ENCODE measurements around the gene MAEL. TPM values are rescaled to one million over a fixed set of nuclear protein-coding genes. Genes with fewer than 3 reads are reported as not detected.

Gene MAEL
- total and polyA plus RNA-seq, 2 donors (not counting 1 experiment from before 2014, with no cell fraction given), result 0.04 TPM; not detected in 1

DNA sequence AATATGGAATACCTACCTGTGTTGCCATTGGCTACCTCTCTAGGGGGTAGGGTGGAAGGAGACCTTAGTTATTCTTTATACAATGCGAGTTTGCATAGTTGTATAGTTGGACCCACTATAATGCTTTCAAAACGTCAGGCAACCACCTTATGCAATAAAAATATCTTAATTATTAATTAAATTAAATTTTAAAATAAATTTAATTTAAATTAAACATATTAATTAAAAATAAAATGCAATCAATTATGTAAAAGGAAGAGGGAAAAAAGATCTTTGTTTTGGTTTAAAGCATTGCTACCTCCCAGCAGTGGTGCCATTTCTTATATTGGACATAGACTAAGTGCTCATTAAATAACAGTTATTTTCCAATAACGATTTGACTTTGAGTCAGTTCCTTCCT is 78.8 kb downstream of the MAEL start:
- ATAC-seq (ENCODE audit: low read depth) (no peak), DNase-seq (no peak)
- TF ChIP-seq, protein P1, sequence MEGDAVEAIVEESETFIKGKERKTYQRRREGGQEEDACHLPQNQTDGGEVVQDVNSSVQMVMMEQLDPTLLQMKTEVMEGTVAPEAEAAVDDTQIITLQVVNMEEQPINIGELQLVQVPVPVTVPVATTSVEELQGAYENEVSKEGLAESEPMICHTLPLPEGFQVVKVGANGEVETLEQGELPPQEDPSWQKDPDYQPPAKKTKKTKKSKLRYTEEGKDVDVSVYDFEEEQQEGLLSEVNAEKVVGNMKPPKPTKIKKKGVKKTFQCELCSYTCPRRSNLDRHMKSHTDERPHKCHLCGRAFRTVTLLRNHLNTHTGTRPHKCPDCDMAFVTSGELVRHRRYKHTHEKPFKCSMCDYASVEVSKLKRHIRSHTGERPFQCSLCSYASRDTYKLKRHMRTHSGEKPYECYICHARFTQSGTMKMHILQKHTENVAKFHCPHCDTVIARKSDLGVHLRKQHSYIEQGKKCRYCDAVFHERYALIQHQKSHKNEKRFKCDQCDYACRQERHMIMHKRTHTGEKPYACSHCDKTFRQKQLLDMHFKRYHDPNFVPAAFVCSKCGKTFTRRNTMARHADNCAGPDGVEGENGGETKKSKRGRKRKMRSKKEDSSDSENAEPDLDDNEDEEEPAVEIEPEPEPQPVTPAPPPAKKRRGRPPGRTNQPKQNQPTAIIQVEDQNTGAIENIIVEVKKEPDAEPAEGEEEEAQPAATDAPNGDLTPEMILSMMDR (IDR thresholded peaks at IDR 0.05), result no peak
- no peak for TF ChIP-seq EZH2 (IDR thresholded peaks at IDR 0.05; ENCODE audit: borderline replicate concordance, insufficient read depth, low read depth, low read length, poor library complexity, severe bottlenecking)
- H2AFZ ChIP-seq (ENCODE audit: insufficient read depth, low read depth, low read length, poor library complexity, severe bottlenecking), result no peak overlapping the region
- no peak overlapping the region for H3K4me3 ChIP-seq (ENCODE audit: control extremely low read depth in 1 of 5, extremely low read depth in 1 of 5, insufficient read depth in 1 of 5, low read depth in 2 of 5, low read length in 4 of 5)
- no peaks in the 10 kb centered on the region for H3K9me3 ChIP-seq (ENCODE audit: control extremely low read depth in 1 of 3, control insufficient read depth in 2 of 3, insufficient read depth in 1 of 3, low read length in 2 of 3)
- H4K20me1 ChIP-seq (ENCODE audit: control insufficient read depth, insufficient read depth, low read length, poor library complexity, severe bottlenecking), result no peaks in the 10 kb centered on the region
- H3K4me2 ChIP-seq (replicated peaks; ENCODE audit: low read depth, low read length, poor library complexity, severe bottlenecking), result no peak overlapping the region
- no peaks in the 10 kb centered on the region for H3K9me3 Mint-ChIP-seq (ENCODE audit: insufficient read depth)
- WGBS (ENCODE audit: insufficient coverage), result no CpG with 5 or more reads among the region's 3 CpGs
- no peaks in the 10 kb centered on the region for H3K79me2 ChIP-seq (ENCODE audit: control insufficient read depth, insufficient read depth, low read length)
- no peaks in the 10 kb centered on the region for H3K36me3 ChIP-seq (replicated peaks in 1 of 2; ENCODE audit: control extremely low read depth in 1 of 2, control insufficient read depth in 1 of 2, extremely low read depth in 1 of 2, insufficient read depth in 2 of 2, low read length in 1 of 2)
- intact Hi-C loops (cut with micrococcal nuclease), result loop anchor here (2.0 kb wide), 2 partner anchors 57 to 201 kb away; no protein-coding TSS in a partner anchor
- H3K27me3 ChIP-seq (replicated peaks in 1 of 4; ENCODE audit: control extremely low read depth in 1 of 4, control insufficient read depth in 3 of 4, insufficient read depth in 4 of 4, low read length in 3 of 4), result no peaks in the 10 kb centered on the region
- H3K27ac ChIP-seq (ENCODE audit: low read length in 2 of 2), result no peak overlapping the region
- POLR2A ChIA-PET, result no interaction called here
- H3K4me1 Mint-ChIP-seq, result peaks cover 5% of the 10 kb centered on the region
- no peak overlapping the region for H3K4me3 Mint-ChIP-seq
- H3K9ac ChIP-seq (ENCODE audit: low read length), result no peak overlapping the region
- peaks cover 0 to 7% of the 10 kb centered on the region in 2 donors for H3K4me1 ChIP-seq (ENCODE audit: control insufficient read depth in 2 of 2, insufficient read depth in 2 of 2, low read length in 2 of 2)
- H3K27me3 Mint-ChIP-seq, result no peaks in the 10 kb centered on the region
- no peak overlapping the region for H3K27ac Mint-ChIP-seq
- CTCF ChIA-PET, result interaction anchor here (1.1 kb wide), 1 partner anchor 375 kb away, joined by 5 read pairs; no protein-coding TSS in a partner anchor

DNA sequence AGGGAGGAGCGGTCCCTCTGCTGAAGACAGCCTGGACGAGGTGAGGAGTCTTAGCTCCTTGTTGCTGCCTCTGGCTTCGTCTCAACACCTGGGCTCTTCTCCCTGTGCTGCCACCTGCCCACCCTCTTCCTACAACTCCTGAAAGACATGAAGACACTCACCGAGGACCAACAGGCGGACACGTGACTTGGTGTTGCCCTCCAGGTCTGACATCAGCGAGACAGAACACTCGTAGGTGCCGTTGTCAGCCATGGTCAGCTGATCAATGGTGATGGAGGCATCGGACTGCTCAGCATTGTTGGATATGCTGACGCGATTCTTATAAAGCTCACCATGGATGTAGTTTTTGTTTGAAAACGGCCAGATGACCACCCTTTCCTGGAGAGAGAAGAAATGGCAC is 79.7 kb downstream of the MAEL start:
- 94% methylated on average over 13 of the region's 13 CpGs for WGBS (ENCODE audit: insufficient coverage)
- no peak overlapping the region for H3K4me3 Mint-ChIP-seq
- Histone ChIP-seq H3K9ac (ENCODE audit: low read length) (no peak overlapping the region), H3K4me2 (replicated peaks; ENCODE audit: low read depth, low read length, poor library complexity, severe bottlenecking) (no peak overlapping the region), H2AFZ (ENCODE audit: insufficient read depth, low read depth, low read length, poor library complexity, severe bottlenecking) (no peak overlapping the region), H3K4me1 (ENCODE audit: control insufficient read depth in 2 of 2, insufficient read depth in 2 of 2, low read length in 2 of 2) (peaks cover 0 to 7% of the 10 kb centered on the region in 2 donors), H3K27me3 (replicated peaks in 1 of 4; ENCODE audit: control extremely low read depth in 1 of 4, control insufficient read depth in 3 of 4, insufficient read depth in 4 of 4, low read length in 3 of 4) (no peaks in the 10 kb centered on the region), H3K27ac (ENCODE audit: low read length in 2 of 2) (no peak overlapping the region), H4K20me1 (ENCODE audit: control insufficient read depth, insufficient read depth, low read length, poor library complexity, severe bottlenecking) (no peaks in the 10 kb centered on the region), H3K79me2 (ENCODE audit: control insufficient read depth, insufficient read depth, low read length) (no peaks in the 10 kb centered on the region), H3K9me3 (ENCODE audit: control extremely low read depth in 1 of 3, control insufficient read depth in 2 of 3, insufficient read depth in 1 of 3, low read length in 2 of 3) (no peaks in the 10 kb centered on the region), H3K36me3 (replicated peaks in 1 of 2; ENCODE audit: control extremely low read depth in 1 of 2, control insufficient read depth in 1 of 2, extremely low read depth in 1 of 2, insufficient read depth in 2 of 2, low read length in 1 of 2) (no peaks in the 10 kb centered on the region), H3K4me3 (ENCODE audit: control extremely low read depth in 1 of 5, extremely low read depth in 1 of 5, insufficient read depth in 1 of 5, low read depth in 2 of 5, low read length in 4 of 5) (no peak overlapping the region)
- no peaks in the 10 kb centered on the region for H3K9me3 Mint-ChIP-seq (ENCODE audit: insufficient read depth)
- peaks cover 5% of the 10 kb centered on the region for H3K4me1 Mint-ChIP-seq
- DNase-seq, result no peak
- ChIA-PET POLR2A (interaction anchor here (0.6 kb wide), 1 partner anchor 61 kb away, joined by 3 read pairs; no protein-coding TSS in a partner anchor), CTCF (interaction anchor here (0.6 to 1.5 kb wide), 5 partner anchors 10 to 1350 kb away, joined by 3 to 11 read pairs (median 5); no protein-coding TSS in a partner anchor)
- no peak for ATAC-seq (ENCODE audit: low read depth)
- TF ChIP-seq, protein P1 (IDR thresholded peaks at IDR 0.05), result no peak
- no peak for TF ChIP-seq EZH2 (IDR thresholded peaks at IDR 0.05; ENCODE audit: borderline replicate concordance, insufficient read depth, low read depth, low read length, poor library complexity, severe bottlenecking)
- intact Hi-C loops (cut with micrococcal nuclease), result no loop called here
- H3K27ac Mint-ChIP-seq, result no peak overlapping the region
- H3K27me3 Mint-ChIP-seq, result no peaks in the 10 kb centered on the region

All from B cell (primary cell).